Esophagus muscularis mucosa (tissue), 4 donors: Measurements from ENCODE around the gene APLNR. TPM values are rescaled to one million over a fixed set of nuclear protein-coding genes. Genes with fewer than 3 reads are reported as not detected.

Source experiments
- DNase-seq: peaks from one replicate; pipeline ENCODE4 v3.0.0-alpha.2; 2017; ENCODE audit errors: extremely low spot score
- H3K27ac ChIP-seq, 4 donors: fragments of 200-600 bp; sonication (generic); replicated peaks in 1 of 4; 1 replicate in 3 of 4; 2 replicates in 1 of 4; pipeline ENCODE4 v1.5.1; 2016 to 2019; ENCODE audit warnings: mild to moderate bottlenecking in 1 of 4
- H3K27me3 ChIP-seq, 4 donors: fragments of 200-600 bp; sonication (generic); one replicate each; pipeline versions ENCODE4 v1.5.1 to v1.6.0; 2016 to 2019
- H3K36me3 ChIP-seq, 4 donors: fragments of 200-600 bp; sonication (generic); one replicate each; pipeline ENCODE4 v1.5.1; 2016 to 2019
- H3K4me1 ChIP-seq, 4 donors: fragments of 200-600 bp; sonication (generic); one replicate each; pipeline ENCODE4 v1.5.1; 2016 to 2019
- H3K4me3 ChIP-seq, 4 donors: fragments of 200-600 bp; sonication (generic); 1 replicate in 2 of 4; 2 replicates in 2 of 4; pipeline ENCODE4 v1.5.1; 2016 to 2019; ENCODE audit warnings: mild to moderate bottlenecking in 4 of 4, moderate library complexity in 1 of 4
- H3K9me3 ChIP-seq, 4 donors: fragments of 200-600 bp; sonication (generic); 1 replicate in 3 of 4; 2 replicates in 1 of 4; pipeline ENCODE4 v1.5.1; 2016 to 2019
- EP300 ChIP-seq: sonication (generic); formaldehyde crosslinking; IDR thresholded peaks from one replicate; pipeline ENCODE4 v1.6.1; 2017; ENCODE audit warnings: antibody characterized with exemption
- POLR2A ChIP-seq: fragments of 450-650 bp; IDR thresholded peaks from one replicate; pipeline ENCODE4 v1.6.1; 2017; ENCODE audit warnings: antibody characterized with exemption, moderate library complexity, mild to moderate bottlenecking, low read depth
- POLR2AphosphoS5 ChIP-seq, 2 donors: sonication (generic); formaldehyde crosslinking; IDR thresholded peaks; one replicate each; pipeline ENCODE4 v1.6.1; 2017; ENCODE audit warnings: antibody characterized with exemption in 2 of 2
- WGBS: methylation state at CpG from one replicate; pipeline ENCODE4 v1.1.5; 2018; 5-methylcytosine and 5-hydroxymethylcytosine counted together
- intact Hi-C: fragments of 100-400 bp; cut with DNase I; formaldehyde crosslinking; loops from one replicate; pipeline ENCODE4 v1.15.1; 2023
- total RNA-seq, 4 donors: library from RNA; depleted of rRNA; stranded (reverse); fragments of >200 nt; gene quantifications; one replicate each; pipeline versions ENCODE4 v1.1.0 to v1.2.1, GENCODE V29; 2016
- TF ChIP-seq, protein P1 (sequence below), 3 experiments: fragments of 200-600 bp in 2 of 3; fragments of 450-650 bp in 1 of 3; sonication (generic) in 2 of 3; IDR thresholded peaks; one replicate each; pipeline ENCODE4 v1.5.1; 2017 to 2019; ENCODE audit warnings: antibody characterized with exemption in 3 of 3, mild to moderate bottlenecking in 2 of 3, moderate library complexity in 1 of 3

The APLNR gene
- total RNA-seq, 4 donors from 2014 or later, result 1.7 to 6.3 (median 3.8) TPM

DNA sequence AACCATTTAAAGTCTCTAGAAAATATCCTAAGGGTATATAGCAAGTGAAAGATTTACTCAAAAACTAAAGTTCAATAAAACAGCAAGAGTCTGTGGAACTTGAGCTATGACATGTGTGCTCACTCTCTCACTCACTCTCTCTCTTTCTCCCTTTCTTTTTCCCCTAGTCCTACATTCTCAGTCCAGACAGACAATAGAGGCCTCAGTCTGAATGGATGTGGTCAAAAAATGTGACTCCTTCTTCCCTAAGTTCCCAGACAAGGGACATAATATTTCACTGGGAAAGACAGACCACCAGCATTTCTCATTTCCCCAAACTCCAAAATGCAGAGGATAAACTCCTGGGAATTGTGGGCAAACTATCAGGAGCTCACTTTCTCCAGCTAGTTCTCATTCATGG lies 17.6 kb upstream of the APLNR start:
- Histone ChIP-seq H3K4me1 (peaks cover 4 to 13% (median 5%) of the 10 kb centered on the region in 4 donors), H3K36me3 (no peaks in the 10 kb centered on the region), H3K27ac (no peak overlapping the region), H3K4me3 (no peak overlapping the region), H3K9me3 (peaks cover 0 to 14% (median 5%) of the 10 kb centered on the region in 4 donors), H3K27me3 (no peaks in the 10 kb centered on the region)
- no peak for DNase-seq
- intact Hi-C loops, result no loop called here
- TF ChIP-seq EP300 (no peak), POLR2A (no peak), POLR2AphosphoS5 (IDR thresholded peaks at IDR 0.05) (no peak)
- TF ChIP-seq, protein P1, sequence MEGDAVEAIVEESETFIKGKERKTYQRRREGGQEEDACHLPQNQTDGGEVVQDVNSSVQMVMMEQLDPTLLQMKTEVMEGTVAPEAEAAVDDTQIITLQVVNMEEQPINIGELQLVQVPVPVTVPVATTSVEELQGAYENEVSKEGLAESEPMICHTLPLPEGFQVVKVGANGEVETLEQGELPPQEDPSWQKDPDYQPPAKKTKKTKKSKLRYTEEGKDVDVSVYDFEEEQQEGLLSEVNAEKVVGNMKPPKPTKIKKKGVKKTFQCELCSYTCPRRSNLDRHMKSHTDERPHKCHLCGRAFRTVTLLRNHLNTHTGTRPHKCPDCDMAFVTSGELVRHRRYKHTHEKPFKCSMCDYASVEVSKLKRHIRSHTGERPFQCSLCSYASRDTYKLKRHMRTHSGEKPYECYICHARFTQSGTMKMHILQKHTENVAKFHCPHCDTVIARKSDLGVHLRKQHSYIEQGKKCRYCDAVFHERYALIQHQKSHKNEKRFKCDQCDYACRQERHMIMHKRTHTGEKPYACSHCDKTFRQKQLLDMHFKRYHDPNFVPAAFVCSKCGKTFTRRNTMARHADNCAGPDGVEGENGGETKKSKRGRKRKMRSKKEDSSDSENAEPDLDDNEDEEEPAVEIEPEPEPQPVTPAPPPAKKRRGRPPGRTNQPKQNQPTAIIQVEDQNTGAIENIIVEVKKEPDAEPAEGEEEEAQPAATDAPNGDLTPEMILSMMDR (IDR thresholded peaks at IDR 0.05), result no peak

- Histone ChIP-seq H3K27ac (no peak overlapping the region), H3K36me3 (no peaks in the 10 kb centered on the region), H3K4me1 (peaks cover 10 to 21% (median 12%) of the 10 kb centered on the region in 4 donors), H3K4me3 (no peak overlapping the region), H3K27me3 (no peaks in the 10 kb centered on the region), H3K9me3 (peaks cover 0 to 3% (median 2%) of the 10 kb centered on the region in 4 donors)
- intact Hi-C loops, result no loop called here
- 43% methylated on average over 5 of the region's 5 CpGs for WGBS
- TF ChIP-seq POLR2A, result no peak
- TF ChIP-seq, protein P1 (IDR thresholded peaks at IDR 0.05), result no peak
- TF ChIP-seq EP300, result no peak
- TF ChIP-seq POLR2AphosphoS5 (IDR thresholded peaks at IDR 0.05), result no peak
- no peak for DNase-seq
These were observed 14.5 kb upstream of the APLNR start for GRCh38 chr11:57251491-57252104.

DNA sequence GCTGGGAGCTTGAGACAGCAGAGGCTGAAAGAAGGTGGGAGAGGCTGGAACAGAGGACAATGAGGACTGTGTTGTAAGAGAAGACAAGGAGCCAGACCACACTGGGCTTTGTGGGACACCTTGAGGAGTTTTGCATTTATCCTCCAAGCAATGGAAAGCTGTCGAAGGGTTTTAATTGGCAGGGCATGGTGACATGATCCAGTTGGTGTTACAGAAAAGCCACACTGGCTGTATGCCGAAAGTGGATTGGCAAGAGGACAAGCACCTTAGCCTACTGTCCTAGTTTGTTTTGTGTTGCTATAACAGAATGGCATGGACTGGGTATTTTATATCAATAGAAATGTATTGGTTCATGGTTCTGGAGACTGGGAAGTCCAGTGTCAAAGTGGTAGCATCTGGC lies 14.0 kb upstream of the APLNR start:
- Histone ChIP-seq H3K4me3 (no peak overlapping the region), H3K27me3 (no peaks in the 10 kb centered on the region), H3K27ac (no peak overlapping the region), H3K36me3 (no peaks in the 10 kb centered on the region), H3K9me3 (no peaks in the 10 kb centered on the region), H3K4me1 (peaks cover 10 to 21% (median 12%) of the 10 kb centered on the region in 4 donors)
- intact Hi-C loops, result no loop called here
- DNase-seq, result no peak
- 88% methylated on average over 2 of the region's 2 CpGs for WGBS
- TF ChIP-seq POLR2AphosphoS5 (IDR thresholded peaks at IDR 0.05), result no peak

- 32% methylated on average over 10 of the region's 10 CpGs for WGBS
These were observed 12.6 kb upstream of the APLNR start for GRCh38 chr11:57249384-57250319.

More at GRCh38 chr11:57249384-57250319, 12.6 kb upstream of the APLNR start:
- Histone ChIP-seq H3K9me3 (no peaks in the 10 kb centered on the region), H3K36me3 (no peaks in the 10 kb centered on the region), H3K27ac (peak overlapping the region; percentile 1 to 50 (median 26)), H3K27me3 (no peaks in the 10 kb centered on the region), H3K4me3 (peak overlapping the region in 1 of 4 donors; percentile 31), H3K4me1 (peaks cover 12 to 21% (median 16%) of the 10 kb centered on the region in 4 donors)
- intact Hi-C loops, result loop anchor here (1.0 to 5.0 kb wide), 3 partner anchors 117 to 408 kb away; no protein-coding TSS in a partner anchor
- DNase-seq, result no peak
- TF ChIP-seq, protein P1 (IDR thresholded peaks at IDR 0.05), result peak; percentile 76 to 78 (median 77)
- TF ChIP-seq POLR2AphosphoS5 (IDR thresholded peaks at IDR 0.05), result no peak
- no peak for TF ChIP-seq EP300
